HepG2 (cell line): ENCODE measurements around the gene CRTAC1. TPM values are rescaled to one million over a fixed set of nuclear protein-coding genes. Genes with fewer than 3 reads are reported as not detected.

Source experiments
- ATAC-seq: fragments of 200-7000 bp; cut with Tn5 transposase; 3 replicates; pipeline ENCODE4 v1.9.1; 2020; ENCODE audit warnings: mild to moderate bottlenecking, moderate library complexity
- BruUV-seq: library from RNA; stranded (reverse); fragments of 400-500 nt; replicated peaks from 2 replicates; lab custom pipeline; 2021; lab: Mats Ljungman, UMichigan
- CTCF ChIA-PET: fragments of 300-600 bp; formaldehyde crosslinking; extraction: SDS; loops from one replicate; lab custom pipeline; 2021; ENCODE audit warnings: low total read pairs, inconsistent platforms, low intra/inter-chr PET ratio; lab: Yijun Ruan, JAX
- POLR2A ChIA-PET: fragments of 350-600 bp; sonication (Branson Sonifier 250); formaldehyde crosslinking; loops from one replicate; lab custom pipeline; 2020; ENCODE audit warnings: antibody characterized with exemption, inconsistent platforms; lab: Yijun Ruan, JAX
- DNase-seq: peaks from one replicate; pipeline ENCODE4 v3.0.0-alpha.2; 2015; ENCODE audit warnings: low spot score
- FAIRE-seq: peaks from 3 replicates; lab custom pipeline; 2011; peaks lifted over from hg19 to GRCh38; lab: Jason Lieb, UNC
- H2AFZ ChIP-seq: one replicate; pipeline ENCODE4 v1.6.1; 2011; ENCODE audit warnings: low read length, inconsistent platforms
- H3K27ac ChIP-seq: fragments of 300-600 bp; 3 replicates; pipeline ENCODE4 v1.8.0; 2011; ENCODE audit warnings: mixed run types, mild to moderate bottlenecking, mixed read lengths, low read length, inconsistent platforms; ENCODE audit not compliant: insufficient read depth; ENCODE audit errors: extremely low read length
- H3K27me3 ChIP-seq, 2 experiments: fragments of 200-600 bp in 1 of 2; 2 replicates in 1 of 2; 3 replicates in 1 of 2; pipeline versions ENCODE4 v1.6.0 to v1.8.0; 2011; ENCODE audit warnings: low read length in 2 of 2, mild to moderate bottlenecking in 2 of 2, moderate library complexity in 2 of 2, inconsistent platforms in 1 of 2; ENCODE audit not compliant: insufficient read depth in 2 of 2, control insufficient read depth in 1 of 2
- H3K36me3 ChIP-seq, 2 experiments: fragments of 200-600 bp in 1 of 2; replicated peaks in 1 of 2; 2 replicates in 1 of 2; 3 replicates in 1 of 2; pipeline versions ENCODE4 v1.5.1 to v1.8.0; 2011; ENCODE audit warnings: low read length in 2 of 2, inconsistent platforms in 1 of 2; ENCODE audit not compliant: insufficient read depth in 2 of 2, control insufficient read depth in 1 of 2
- H3K4me1 ChIP-seq: 2 replicates; pipeline ENCODE4 v1.5.1; 2012; ENCODE audit warnings: low read length, inconsistent platforms; ENCODE audit not compliant: insufficient read depth
- H3K4me2 ChIP-seq: 2 replicates; pipeline ENCODE4 v1.6.0; 2011; ENCODE audit warnings: low read depth, low read length, inconsistent platforms
- H3K4me3 ChIP-seq, 3 experiments: fragments of 200-600 bp in 1 of 3; sonication (generic), shearing (Covaris generic) in 1 of 3; replicated peaks in 1 of 3; 2 replicates each; pipeline ENCODE4 v1.5.1; 2011 to 2016; ENCODE audit warnings: low read length in 3 of 3, inconsistent platforms in 2 of 3, low read depth in 2 of 3, mild to moderate bottlenecking in 2 of 3, control low read depth in 1 of 3, mixed read lengths in 1 of 3; ENCODE audit not compliant: insufficient read depth in 1 of 3
- H3K79me2 ChIP-seq: one replicate; pipeline ENCODE4 v1.6.1; 2011; ENCODE audit warnings: low read length, inconsistent platforms; ENCODE audit not compliant: insufficient read depth
- H3K9ac ChIP-seq: 2 replicates; pipeline ENCODE4 v1.6.0; 2011; ENCODE audit warnings: mild to moderate bottlenecking, low read depth, low read length, inconsistent platforms; ENCODE audit not compliant: insufficient read depth
- H3K9me3 ChIP-seq: 2 replicates; pipeline ENCODE4 v1.5.1; 2012; ENCODE audit warnings: mild to moderate bottlenecking, low read length
- H4K20me1 ChIP-seq: 2 replicates; pipeline ENCODE4 v1.6.0; 2011; ENCODE audit warnings: inconsistent platforms, mild to moderate bottlenecking, low read length, moderate library complexity; ENCODE audit not compliant: insufficient read depth
- CBFB ChIP-seq: sonication (generic); formaldehyde crosslinking; IDR thresholded peaks from 2 replicates; pipeline ENCODE4 v1.4.0; 2020; ENCODE audit warnings: missing genetic modification reagents
- MTERF4 ChIP-seq: sonication (generic); formaldehyde crosslinking; IDR thresholded peaks from 2 replicates; pipeline ENCODE4 v1.8.0; 2023; ENCODE audit warnings: mild to moderate bottlenecking, missing genetic modification reagents
- NFIC ChIP-seq: IDR thresholded peaks from 2 replicates; pipeline ENCODE4 v1.6.1; 2012; ENCODE audit warnings: mild to moderate bottlenecking, low read length, inconsistent platforms
- SMARCE1 ChIP-seq: fragments of 450-650 bp; IDR thresholded peaks from 2 replicates; pipeline ENCODE4 v1.6.1; 2017; ENCODE audit warnings: borderline replicate concordance
- TGIF2 ChIP-seq: IDR thresholded peaks from 2 replicates; pipeline ENCODE4 v1.6.1; 2016; ENCODE audit warnings: control low read depth, missing compliant biosample characterization
- ZBTB37 ChIP-seq: sonication (generic); formaldehyde crosslinking; IDR thresholded peaks from 2 replicates; pipeline ENCODE4 v1.4.0; 2020; ENCODE audit warnings: mild to moderate bottlenecking, missing genetic modification reagents
- ZNF441 ChIP-seq: sonication (generic); formaldehyde crosslinking; IDR thresholded peaks from 2 replicates; pipeline ENCODE4 v1.7.0; 2021; ENCODE audit warnings: missing genetic modification reagents, borderline replicate concordance
- WGBS: methylation state at CpG from one replicate; pipeline ENCODE4 v1.1.6; 2017; ENCODE audit warnings: low lambda C conversion rate; 5-methylcytosine and 5-hydroxymethylcytosine counted together
- in situ Hi-C: cut with HindIII; loops from 2 replicates; pipeline ENCODE4 v1.10.0; 2017; ENCODE audit warnings: low pct_unique_long_range_greater_than_20kb; ENCODE audit not compliant: extremely low pct_ligation_motif_present
- intact Hi-C: fragments of 100-400 bp; cut with micrococcal nuclease; formaldehyde crosslinking; loops from one replicate; pipeline ENCODE4 v1.10.0; 2022; ENCODE audit not compliant: unreplicated experiment
- polyA plus RNA-seq, 8 experiments: library from polyadenylated mRNA; depleted of rRNA in 3 of 8; stranded (reverse) in 7 of 8; unstranded in 1 of 8; fragments of >200 nt; fragmentation: Illumina TruSeq in 4 of 8; extraction: Trizol in 4 of 8; gene quantifications; 2 replicates each; pipeline versions ENCODE4 v1.2.1 to v1.2.3, GENCODE V29; 2011 to 2016; ENCODE audit warnings: low read depth in 4 of 8, missing spikeins in 1 of 8, mixed read lengths in 1 of 8; ENCODE audit not compliant: insufficient read depth in 1 of 8
- total RNA-seq, 5 experiments: library from RNA; depleted of rRNA; stranded (reverse); fragments of >200 nt; fragmentation: Illumina TruSeq; extraction: Trizol; gene quantifications; 2 replicates each; pipeline ENCODE4 v1.2.3, GENCODE V29; 2016; ENCODE audit warnings: low read depth in 1 of 5
- TF ChIP-seq, protein P1 (sequence below): sonication (generic); formaldehyde crosslinking; IDR thresholded peaks from 2 replicates; pipeline ENCODE4 v1.9.0; 2021; ENCODE audit warnings: missing genetic modification reagents, mild to moderate bottlenecking, borderline replicate concordance
- TF ChIP-seq, protein P2 (sequence below): sonication (generic); formaldehyde crosslinking; IDR thresholded peaks from 2 replicates; pipeline ENCODE4 v1.4.0; 2020; ENCODE audit warnings: missing genetic modification reagents
- TF ChIP-seq, protein P3 (sequence below): sonication (generic); formaldehyde crosslinking; IDR thresholded peaks from 2 replicates; pipeline ENCODE4 v1.5.1; 2020; ENCODE audit warnings: missing genetic modification reagents, mild to moderate bottlenecking, borderline replicate concordance

CRTAC1 gene
- total and polyA plus RNA-seq, 2 of the 13 experiments (the other 11 are each of a cell fraction or from before 2014, with no cell fraction given) = not detected

GRCh38 chr10:98047009-98047741, 16.8 kb upstream of the CRTAC1 start:
- FAIRE-seq (no peak), ATAC-seq (no peak), DNase-seq (no peak)
- intact Hi-C loops (loop anchor here (10.0 kb wide), 1 partner anchor 262 kb away; no protein-coding TSS in a partner anchor), in situ Hi-C loops (no loop called here)
- BruUV-seq = no TSS peak
- ChIA-PET POLR2A (no interaction called here), CTCF (no interaction called here)
- Histone ChIP-seq H2AFZ (no peak overlapping the region), H3K4me2 (no peak overlapping the region), H3K27me3 (peaks cover 0 to 16% of the 10 kb centered on the region in 2 experiments; a peak in 2 of 5 replicates), H3K4me3 (no peak overlapping the region), H3K36me3 (no peaks in the 10 kb centered on the region), H3K79me2 (no peaks in the 10 kb centered on the region), H3K27ac (no peak overlapping the region), H3K9me3 (no peaks in the 10 kb centered on the region), H3K4me1 (no peaks in the 10 kb centered on the region), H3K9ac (no peak overlapping the region), H4K20me1 (no peaks in the 10 kb centered on the region)
- 0% methylated on average over 7 of the region's 7 CpGs for WGBS
- TF ChIP-seq NFIC = no peak
- TF ChIP-seq, protein P1, sequence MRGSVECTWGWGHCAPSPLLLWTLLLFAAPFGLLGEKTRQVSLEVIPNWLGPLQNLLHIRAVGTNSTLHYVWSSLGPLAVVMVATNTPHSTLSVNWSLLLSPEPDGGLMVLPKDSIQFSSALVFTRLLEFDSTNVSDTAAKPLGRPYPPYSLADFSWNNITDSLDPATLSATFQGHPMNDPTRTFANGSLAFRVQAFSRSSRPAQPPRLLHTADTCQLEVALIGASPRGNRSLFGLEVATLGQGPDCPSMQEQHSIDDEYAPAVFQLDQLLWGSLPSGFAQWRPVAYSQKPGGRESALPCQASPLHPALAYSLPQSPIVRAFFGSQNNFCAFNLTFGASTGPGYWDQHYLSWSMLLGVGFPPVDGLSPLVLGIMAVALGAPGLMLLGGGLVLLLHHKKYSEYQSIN (CRISPR knock-in tag) = no peak
- TF ChIP-seq ZNF441 (CRISPR knock-in tag) = no peak
- TF ChIP-seq, protein P2, sequence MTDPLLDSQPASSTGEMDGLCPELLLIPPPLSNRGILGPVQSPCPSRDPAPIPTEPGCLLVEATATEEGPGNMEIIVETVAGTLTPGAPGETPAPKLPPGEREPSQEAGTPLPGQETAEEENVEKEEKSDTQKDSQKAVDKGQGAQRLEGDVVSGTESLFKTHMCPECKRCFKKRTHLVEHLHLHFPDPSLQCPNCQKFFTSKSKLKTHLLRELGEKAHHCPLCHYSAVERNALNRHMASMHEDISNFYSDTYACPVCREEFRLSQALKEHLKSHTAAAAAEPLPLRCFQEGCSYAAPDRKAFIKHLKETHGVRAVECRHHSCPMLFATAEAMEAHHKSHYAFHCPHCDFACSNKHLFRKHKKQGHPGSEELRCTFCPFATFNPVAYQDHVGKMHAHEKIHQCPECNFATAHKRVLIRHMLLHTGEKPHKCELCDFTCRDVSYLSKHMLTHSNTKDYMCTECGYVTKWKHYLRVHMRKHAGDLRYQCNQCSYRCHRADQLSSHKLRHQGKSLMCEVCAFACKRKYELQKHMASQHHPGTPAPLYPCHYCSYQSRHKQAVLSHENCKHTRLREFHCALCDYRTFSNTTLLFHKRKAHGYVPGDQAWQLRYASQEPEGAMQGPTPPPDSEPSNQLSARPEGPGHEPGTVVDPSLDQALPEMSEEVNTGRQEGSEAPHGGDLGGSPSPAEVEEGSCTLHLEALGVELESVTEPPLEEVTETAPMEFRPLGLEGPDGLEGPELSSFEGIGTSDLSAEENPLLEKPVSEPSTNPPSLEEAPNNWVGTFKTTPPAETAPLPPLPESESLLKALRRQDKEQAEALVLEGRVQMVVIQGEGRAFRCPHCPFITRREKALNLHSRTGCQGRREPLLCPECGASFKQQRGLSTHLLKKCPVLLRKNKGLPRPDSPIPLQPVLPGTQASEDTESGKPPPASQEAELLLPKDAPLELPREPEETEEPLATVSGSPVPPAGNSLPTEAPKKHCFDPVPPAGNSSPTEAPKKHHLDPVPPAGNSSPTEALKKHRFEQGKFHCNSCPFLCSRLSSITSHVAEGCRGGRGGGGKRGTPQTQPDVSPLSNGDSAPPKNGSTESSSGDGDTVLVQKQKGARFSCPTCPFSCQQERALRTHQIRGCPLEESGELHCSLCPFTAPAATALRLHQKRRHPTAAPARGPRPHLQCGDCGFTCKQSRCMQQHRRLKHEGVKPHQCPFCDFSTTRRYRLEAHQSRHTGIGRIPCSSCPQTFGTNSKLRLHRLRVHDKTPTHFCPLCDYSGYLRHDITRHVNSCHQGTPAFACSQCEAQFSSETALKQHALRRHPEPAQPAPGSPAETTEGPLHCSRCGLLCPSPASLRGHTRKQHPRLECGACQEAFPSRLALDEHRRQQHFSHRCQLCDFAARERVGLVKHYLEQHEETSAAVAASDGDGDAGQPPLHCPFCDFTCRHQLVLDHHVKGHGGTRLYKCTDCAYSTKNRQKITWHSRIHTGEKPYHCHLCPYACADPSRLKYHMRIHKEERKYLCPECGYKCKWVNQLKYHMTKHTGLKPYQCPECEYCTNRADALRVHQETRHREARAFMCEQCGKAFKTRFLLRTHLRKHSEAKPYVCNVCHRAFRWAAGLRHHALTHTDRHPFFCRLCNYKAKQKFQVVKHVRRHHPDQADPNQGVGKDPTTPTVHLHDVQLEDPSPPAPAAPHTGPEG (CRISPR knock-in tag) = no peak
- TF ChIP-seq, protein P3, sequence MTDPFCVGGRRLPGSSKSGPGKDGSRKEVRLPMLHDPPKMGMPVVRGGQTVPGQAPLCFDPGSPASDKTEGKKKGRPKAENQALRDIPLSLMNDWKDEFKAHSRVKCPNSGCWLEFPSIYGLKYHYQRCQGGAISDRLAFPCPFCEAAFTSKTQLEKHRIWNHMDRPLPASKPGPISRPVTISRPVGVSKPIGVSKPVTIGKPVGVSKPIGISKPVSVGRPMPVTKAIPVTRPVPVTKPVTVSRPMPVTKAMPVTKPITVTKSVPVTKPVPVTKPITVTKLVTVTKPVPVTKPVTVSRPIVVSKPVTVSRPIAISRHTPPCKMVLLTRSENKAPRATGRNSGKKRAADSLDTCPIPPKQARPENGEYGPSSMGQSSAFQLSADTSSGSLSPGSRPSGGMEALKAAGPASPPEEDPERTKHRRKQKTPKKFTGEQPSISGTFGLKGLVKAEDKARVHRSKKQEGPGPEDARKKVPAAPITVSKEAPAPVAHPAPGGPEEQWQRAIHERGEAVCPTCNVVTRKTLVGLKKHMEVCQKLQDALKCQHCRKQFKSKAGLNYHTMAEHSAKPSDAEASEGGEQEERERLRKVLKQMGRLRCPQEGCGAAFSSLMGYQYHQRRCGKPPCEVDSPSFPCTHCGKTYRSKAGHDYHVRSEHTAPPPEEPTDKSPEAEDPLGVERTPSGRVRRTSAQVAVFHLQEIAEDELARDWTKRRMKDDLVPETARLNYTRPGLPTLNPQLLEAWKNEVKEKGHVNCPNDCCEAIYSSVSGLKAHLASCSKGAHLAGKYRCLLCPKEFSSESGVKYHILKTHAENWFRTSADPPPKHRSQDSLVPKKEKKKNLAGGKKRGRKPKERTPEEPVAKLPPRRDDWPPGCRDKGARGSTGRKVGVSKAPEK (CRISPR knock-in tag) = no peak
- no peak for TF ChIP-seq SMARCE1
- no peak for TF ChIP-seq MTERF4 (CRISPR knock-in tag)
- TF ChIP-seq TGIF2 (CRISPR knock-in tag) = no peak
- no peak for TF ChIP-seq CBFB (CRISPR knock-in tag)
- no peak for TF ChIP-seq ZBTB37
